Measurements from ENCODE around the gene KCNQ1.

DNA sequence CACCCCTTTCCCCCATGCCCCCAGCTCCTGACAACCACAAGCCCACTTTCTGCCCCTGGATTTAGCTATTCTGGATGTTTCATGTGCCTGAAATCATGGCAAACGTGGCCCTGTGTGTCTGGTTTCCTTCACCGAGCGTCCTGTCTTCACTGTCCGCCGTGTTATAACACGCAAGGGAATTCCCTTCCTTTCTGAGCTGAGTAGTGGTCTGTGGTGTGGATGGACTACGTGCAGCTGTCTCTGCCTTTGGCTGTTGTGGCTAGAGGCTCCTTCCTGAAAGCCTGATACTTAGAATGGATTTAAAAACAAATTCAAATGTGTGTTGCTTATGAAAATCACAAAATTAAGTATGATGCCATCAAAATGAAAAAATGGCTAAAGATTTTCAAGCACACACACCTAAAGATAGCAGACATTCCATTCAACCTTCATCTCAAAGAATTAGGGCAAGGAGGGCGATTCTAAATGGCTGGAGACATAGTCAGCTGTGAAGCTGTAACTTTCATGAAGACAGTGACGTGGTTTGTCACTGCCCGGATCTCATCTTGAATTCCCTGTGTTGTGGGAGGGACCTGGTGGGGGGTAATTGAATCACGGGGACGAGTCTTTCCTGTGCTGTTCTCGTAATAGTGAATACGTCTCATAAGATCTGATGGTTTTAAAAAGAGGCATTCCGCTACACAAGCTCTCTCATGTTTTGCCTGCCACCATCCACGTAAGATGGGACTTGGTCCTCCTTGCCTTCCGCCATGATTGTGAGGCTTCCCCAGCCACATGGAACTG, 30.5 kb downstream of the KCNQ1 start:
- TF ChIP-seq POLR2AphosphoS5 (IDR thresholded peaks at IDR 0.05; ENCODE audit: low read depth, low read length) (no peak), TAF1 (IDR thresholded peaks at IDR 0.05; ENCODE audit: low read depth, low read length) (no peak)

Measured in GM12891 (cell line).